ENCODE data around the gene DSCAM. TPM values are rescaled to one million over a fixed set of nuclear protein-coding genes. Genes with fewer than 3 reads are reported as not detected.

DSCAM gene
- total RNA-seq, 1 donor = not detected

DNA sequence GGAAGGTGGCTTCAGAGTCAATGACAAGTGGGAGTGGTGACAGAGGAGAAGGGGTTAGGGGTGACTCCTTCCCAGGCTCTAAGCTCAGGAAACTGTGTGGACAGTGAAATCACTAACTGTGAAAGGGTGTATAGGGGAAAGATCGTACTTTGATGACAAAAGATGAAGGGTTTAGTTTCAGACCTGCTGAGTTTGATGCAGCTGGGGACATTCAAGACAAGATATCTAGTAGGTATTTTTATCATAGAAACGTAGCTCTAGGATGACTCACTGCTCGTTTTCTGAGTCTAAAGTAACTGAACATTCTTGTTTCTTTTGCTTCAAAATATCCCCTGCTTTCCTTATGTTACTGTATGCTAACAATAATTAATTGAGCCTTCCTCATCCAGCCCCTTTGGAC, 830.7 kb downstream of the DSCAM start:
- Histone ChIP-seq H3K4me2 (ENCODE audit: insufficient read depth, low read length) (no peak overlapping the region), H4K20me1 (ENCODE audit: insufficient read depth, low read length) (no peaks in the 10 kb centered on the region), H3K4me1 (ENCODE audit: insufficient read depth, low read length) (no peaks in the 10 kb centered on the region), H3K9me3 (ENCODE audit: low read depth, low read length) (peaks cover 2% of the 10 kb centered on the region), H2AFZ (ENCODE audit: low read length) (no peak overlapping the region), H3K27me3 (ENCODE audit: insufficient read depth, low read length) (no peaks in the 10 kb centered on the region), H3K4me3 (ENCODE audit: insufficient read depth, low read length) (no peak overlapping the region), H3K27ac (ENCODE audit: low read depth, low read length) (no peak overlapping the region), H3K79me2 (ENCODE audit: insufficient read depth, low read length) (no peaks in the 10 kb centered on the region), H3K36me3 (ENCODE audit: insufficient read depth, low read length) (no peaks in the 10 kb centered on the region)
- TF ChIP-seq, protein P1, sequence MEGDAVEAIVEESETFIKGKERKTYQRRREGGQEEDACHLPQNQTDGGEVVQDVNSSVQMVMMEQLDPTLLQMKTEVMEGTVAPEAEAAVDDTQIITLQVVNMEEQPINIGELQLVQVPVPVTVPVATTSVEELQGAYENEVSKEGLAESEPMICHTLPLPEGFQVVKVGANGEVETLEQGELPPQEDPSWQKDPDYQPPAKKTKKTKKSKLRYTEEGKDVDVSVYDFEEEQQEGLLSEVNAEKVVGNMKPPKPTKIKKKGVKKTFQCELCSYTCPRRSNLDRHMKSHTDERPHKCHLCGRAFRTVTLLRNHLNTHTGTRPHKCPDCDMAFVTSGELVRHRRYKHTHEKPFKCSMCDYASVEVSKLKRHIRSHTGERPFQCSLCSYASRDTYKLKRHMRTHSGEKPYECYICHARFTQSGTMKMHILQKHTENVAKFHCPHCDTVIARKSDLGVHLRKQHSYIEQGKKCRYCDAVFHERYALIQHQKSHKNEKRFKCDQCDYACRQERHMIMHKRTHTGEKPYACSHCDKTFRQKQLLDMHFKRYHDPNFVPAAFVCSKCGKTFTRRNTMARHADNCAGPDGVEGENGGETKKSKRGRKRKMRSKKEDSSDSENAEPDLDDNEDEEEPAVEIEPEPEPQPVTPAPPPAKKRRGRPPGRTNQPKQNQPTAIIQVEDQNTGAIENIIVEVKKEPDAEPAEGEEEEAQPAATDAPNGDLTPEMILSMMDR (IDR thresholded peaks at IDR 0.05; ENCODE audit: extremely low read depth, low read depth, low read length) = no peak
- no peak for DNase-seq (ENCODE audit: insufficient read length, low spot score, missing footprints)

DNA sequence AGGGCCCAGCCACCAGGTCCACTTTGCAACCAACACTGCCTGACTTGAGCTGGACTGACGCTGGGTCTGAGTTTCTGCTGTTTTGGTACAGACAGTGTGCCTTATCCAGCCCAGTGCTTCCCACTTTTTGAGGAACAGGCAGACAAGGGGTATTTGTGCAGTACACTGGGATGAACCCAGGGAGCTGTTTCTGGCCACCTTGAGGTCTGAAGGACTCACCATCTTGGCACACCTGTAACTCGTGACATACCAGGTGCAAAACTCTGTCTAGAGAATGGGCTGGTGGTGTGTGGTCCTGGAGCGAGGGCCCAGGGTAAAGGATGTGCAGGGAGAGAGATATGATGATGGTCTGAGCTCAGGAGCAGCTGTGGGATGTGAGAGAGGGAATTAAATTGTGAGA, 831.1 kb downstream of the DSCAM start:
- H3K4me2 ChIP-seq (ENCODE audit: insufficient read depth, low read length) = no peak overlapping the region
- no peak for DNase-seq (ENCODE audit: insufficient read length, low spot score, missing footprints)
- no peak overlapping the region for H3K4me3 ChIP-seq (ENCODE audit: insufficient read depth, low read length)
- no peak overlapping the region for H3K27ac ChIP-seq (ENCODE audit: low read depth, low read length)
- no peaks in the 10 kb centered on the region for H3K36me3 ChIP-seq (ENCODE audit: insufficient read depth, low read length)
- no peaks in the 10 kb centered on the region for H3K79me2 ChIP-seq (ENCODE audit: insufficient read depth, low read length)
- peaks cover 2% of the 10 kb centered on the region for H3K9me3 ChIP-seq (ENCODE audit: low read depth, low read length)
- no peaks in the 10 kb centered on the region for H3K4me1 ChIP-seq (ENCODE audit: insufficient read depth, low read length)
- H3K27me3 ChIP-seq (ENCODE audit: insufficient read depth, low read length) = no peaks in the 10 kb centered on the region
- TF ChIP-seq, protein P1 (IDR thresholded peaks at IDR 0.05; ENCODE audit: extremely low read depth, low read depth, low read length) = no peak
- no peak overlapping the region for H2AFZ ChIP-seq (ENCODE audit: low read length)
- no peaks in the 10 kb centered on the region for H4K20me1 ChIP-seq (ENCODE audit: insufficient read depth, low read length)

DNA sequence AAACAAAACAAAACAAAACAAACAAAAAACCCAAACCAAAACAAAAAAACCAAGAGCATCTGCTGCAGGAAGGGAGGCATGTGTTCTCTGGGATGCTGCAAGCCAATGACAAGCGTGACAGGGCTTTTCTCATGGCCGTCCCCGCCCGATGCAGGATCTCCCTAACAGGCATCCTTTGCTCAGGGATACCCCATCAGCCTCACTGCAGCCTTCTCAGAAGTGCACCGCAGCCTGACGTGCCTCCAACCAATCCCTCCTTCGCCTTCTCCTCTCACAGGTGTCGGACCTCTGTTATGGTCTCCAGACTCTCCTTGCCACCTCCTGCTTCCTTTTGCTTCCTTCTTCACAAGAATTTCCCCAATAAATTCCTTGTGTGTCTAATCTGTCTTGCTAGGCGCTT, 832.6 kb downstream of the DSCAM start:
- no peaks in the 10 kb centered on the region for H3K4me1 ChIP-seq (ENCODE audit: insufficient read depth, low read length)
- no peaks in the 10 kb centered on the region for H3K79me2 ChIP-seq (ENCODE audit: insufficient read depth, low read length)
- H4K20me1 ChIP-seq (ENCODE audit: insufficient read depth, low read length) = no peaks in the 10 kb centered on the region
- H3K4me3 ChIP-seq (ENCODE audit: insufficient read depth, low read length) = no peak overlapping the region
- DNase-seq (ENCODE audit: insufficient read length, low spot score, missing footprints) = no peak
- peaks cover 5% of the 10 kb centered on the region for H3K9me3 ChIP-seq (ENCODE audit: low read depth, low read length)
- TF ChIP-seq, protein P1 (IDR thresholded peaks at IDR 0.05; ENCODE audit: extremely low read depth, low read depth, low read length) = no peak
- H2AFZ ChIP-seq (ENCODE audit: low read length) = no peak overlapping the region
- no peak overlapping the region for H3K27ac ChIP-seq (ENCODE audit: low read depth, low read length)
- H3K27me3 ChIP-seq (ENCODE audit: insufficient read depth, low read length) = no peaks in the 10 kb centered on the region
- H3K36me3 ChIP-seq (ENCODE audit: insufficient read depth, low read length) = no peaks in the 10 kb centered on the region
- no peak overlapping the region for H3K4me2 ChIP-seq (ENCODE audit: insufficient read depth, low read length)

DNA sequence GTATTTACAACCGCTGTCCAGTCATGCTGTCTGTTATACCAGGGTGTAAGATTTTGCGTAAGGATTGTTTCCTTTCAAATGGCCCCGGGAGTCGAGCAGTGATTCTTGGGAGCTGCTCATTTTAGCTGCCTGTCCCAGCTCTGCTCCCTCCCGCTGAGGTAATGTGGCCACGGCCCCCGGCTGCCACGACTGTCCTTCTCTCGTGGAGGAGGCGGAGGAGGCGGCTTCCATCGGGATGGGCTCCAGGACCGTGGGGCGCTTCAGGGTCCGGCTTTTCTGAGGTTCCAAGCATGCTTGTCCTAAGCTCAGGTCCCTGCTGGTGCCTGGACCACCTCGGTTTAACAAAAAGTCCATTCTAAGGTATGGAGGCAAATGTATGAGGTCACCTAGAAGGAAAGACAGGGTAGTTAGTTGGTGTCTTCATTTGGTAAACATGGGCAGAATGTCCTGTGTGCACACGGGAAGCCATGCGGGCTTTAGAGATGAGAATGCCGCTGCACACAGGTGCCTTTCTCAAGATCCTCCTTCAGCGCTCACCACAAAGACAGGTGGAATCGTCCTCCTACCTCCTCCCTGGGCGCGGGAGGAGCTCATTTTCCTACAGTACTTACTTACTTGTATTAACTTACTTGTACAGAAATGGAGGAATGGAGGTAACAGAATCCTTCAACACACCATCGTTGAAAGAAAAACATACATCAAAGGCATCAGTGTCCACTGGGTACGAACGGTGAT, 833.8 kb downstream of the DSCAM start:
- DNase-seq (ENCODE audit: insufficient read length, low spot score, missing footprints) = no peak
- no peak overlapping the region for H3K4me3 ChIP-seq (ENCODE audit: insufficient read depth, low read length)
- no peaks in the 10 kb centered on the region for H3K79me2 ChIP-seq (ENCODE audit: insufficient read depth, low read length)
- no peaks in the 10 kb centered on the region for H3K4me1 ChIP-seq (ENCODE audit: insufficient read depth, low read length)
- no peaks in the 10 kb centered on the region for H4K20me1 ChIP-seq (ENCODE audit: insufficient read depth, low read length)
- TF ChIP-seq, protein P1 (IDR thresholded peaks at IDR 0.05; ENCODE audit: extremely low read depth, low read depth, low read length) = no peak
- no peaks in the 10 kb centered on the region for H3K27me3 ChIP-seq (ENCODE audit: insufficient read depth, low read length)
- H3K4me2 ChIP-seq (ENCODE audit: insufficient read depth, low read length) = no peak overlapping the region
- no peak overlapping the region for H2AFZ ChIP-seq (ENCODE audit: low read length)
- H3K9me3 ChIP-seq (ENCODE audit: low read depth, low read length) = peaks cover 6% of the 10 kb centered on the region
- no peaks in the 10 kb centered on the region for H3K36me3 ChIP-seq (ENCODE audit: insufficient read depth, low read length)
- no peak overlapping the region for H3K27ac ChIP-seq (ENCODE audit: low read depth, low read length)

Measured in osteoblast (primary cell).